Right kidney (tissue), 9 donors: ENCODE measurements around the gene DDX18.
"Not testable (repeated sequence)": the region's sequence is repeated elsewhere in the genome, so short reads cannot be mapped to it uniquely, and the experiment has no call there.

Experiments used
- DNase-seq: peaks from one replicate; pipeline ENCODE4 v3.0.0-alpha.2; 2016
- long read RNA-seq, 8 donors: transcript quantifications; one replicate each; lab custom pipeline, GENCODE V29; 2026

Gene DDX18
- long read RNA-seq, donor 1, transcript DDX18-201 (14 exons, 3,796 nt), result major isoform, 7 of 58 reads
- long read RNA-seq, donor 1, partial matches to known transcripts, result 51 of 58 reads
- long read RNA-seq, donor 1, other reads (novel, unspliced or antisense), result 0 of 58 reads
- long read RNA-seq, donor 2, partial matches to known transcripts, result 31 of 33 reads
- long read RNA-seq, donor 2, other reads (novel, unspliced or antisense), result 0 of 33 reads
- long read RNA-seq, donor 3, partial matches to known transcripts, result 15 of 16 reads
- long read RNA-seq, donor 3, other reads (novel, unspliced or antisense), result 0 of 16 reads
- long read RNA-seq, donor 4, partial matches to known transcripts, result 80 of 82 reads
- long read RNA-seq, donor 4, other reads (novel, unspliced or antisense), result 0 of 82 reads
- long read RNA-seq, donor 5, transcript DDX18-201 (14 exons, 3,796 nt), result major isoform, 11 of 64 reads
- long read RNA-seq, donor 5, partial matches to known transcripts, result 53 of 64 reads
- long read RNA-seq, donor 5, other reads (novel, unspliced or antisense), result 0 of 64 reads
- long read RNA-seq, donor 6, partial matches to known transcripts, result 37 of 37 reads
- long read RNA-seq, donor 6, other reads (novel, unspliced or antisense), result 0 of 37 reads
- long read RNA-seq, donor 7, transcript DDX18-201 (14 exons, 3,796 nt), result major isoform, 6 of 87 reads
- long read RNA-seq, donor 7, partial matches to known transcripts, result 81 of 87 reads
- long read RNA-seq, donor 7, other reads (novel, unspliced or antisense), result 0 of 87 reads
- long read RNA-seq, donor 8, partial matches to known transcripts, result 38 of 42 reads
- long read RNA-seq, donor 8, other reads (novel, unspliced or antisense), result 0 of 42 reads

DNA sequence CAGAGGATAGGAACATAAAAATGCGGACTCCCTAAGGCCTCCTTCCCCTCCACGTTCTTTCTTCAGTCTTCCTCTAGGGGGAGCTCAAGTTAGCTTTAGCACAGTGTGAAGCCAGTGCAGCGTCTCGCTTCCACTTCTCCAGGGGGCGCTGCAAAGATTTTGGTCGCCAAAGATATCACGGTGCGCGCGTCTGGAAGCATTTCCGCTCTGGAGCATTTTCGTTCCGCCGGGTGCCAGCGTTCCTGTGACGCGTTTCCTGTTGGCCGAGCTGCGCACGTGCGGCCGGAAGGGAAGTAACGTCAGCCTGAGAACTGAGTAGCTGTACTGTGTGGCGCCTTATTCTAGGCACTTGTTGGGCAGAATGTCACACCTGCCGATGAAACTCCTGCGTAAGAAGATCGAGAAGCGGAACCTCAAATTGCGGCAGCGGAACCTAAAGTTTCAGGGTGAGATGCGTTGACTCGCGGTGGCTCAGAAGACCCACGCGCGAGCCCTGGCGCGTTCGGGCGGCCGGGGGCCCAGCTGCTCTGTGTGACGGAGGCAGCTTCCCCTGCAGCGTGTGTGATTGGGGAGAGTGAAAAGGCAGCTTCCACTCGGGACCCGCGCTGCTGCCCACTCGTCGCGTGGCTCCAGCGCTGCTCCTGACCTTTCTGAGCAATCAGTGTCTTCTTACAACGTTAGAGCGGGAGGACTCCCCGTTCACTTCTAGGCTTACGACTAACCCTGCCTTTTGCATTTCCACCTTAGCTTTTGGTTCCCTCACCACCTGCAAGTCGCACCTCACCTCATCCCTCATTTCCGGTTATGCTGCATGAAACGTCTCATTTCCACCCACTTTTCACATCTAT, at the start of gene DDX18:
TSS of gene DDX18 (plus strand) at position 275 of the 848 bp plus-strand sequence. CDS start at position 362, 87 bp downstream.
- DNase-seq, result peak; percentile 83

- no peak for DNase-seq
Measured at GRCh38 chr2:117770730-117771129, 43.8 kb upstream of the DDX18 start.

DNA sequence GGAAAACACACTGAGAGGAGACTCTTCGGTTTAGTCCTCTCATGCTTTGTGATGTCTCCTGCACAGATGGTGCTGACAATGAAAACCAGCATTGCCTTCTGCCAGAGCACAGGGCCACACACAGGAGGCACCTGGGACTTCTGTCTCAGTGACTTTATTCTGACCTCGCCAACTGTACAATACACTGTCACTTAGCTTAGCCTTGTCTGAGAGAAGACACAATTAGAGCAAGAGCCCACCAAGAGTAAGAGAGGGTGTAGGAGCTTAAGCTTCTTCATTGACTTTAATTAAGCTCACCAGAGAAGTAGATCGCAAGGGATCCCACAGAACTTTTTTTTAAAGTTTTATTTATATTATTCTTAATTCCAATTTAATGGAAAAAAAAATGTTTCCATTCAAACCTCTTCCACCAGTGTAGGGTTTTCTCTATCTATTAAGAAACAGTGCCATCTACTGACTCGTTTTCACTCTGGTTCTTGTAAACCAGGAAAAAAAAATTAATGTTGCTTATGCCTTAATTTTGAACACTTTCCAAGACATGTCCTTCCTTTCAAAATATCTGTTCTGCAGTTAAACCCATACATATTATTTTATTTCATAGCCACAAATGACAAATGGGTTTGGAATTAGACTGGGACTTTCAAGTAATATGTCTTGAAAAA, 42.4 kb upstream of the DDX18 start:
- DNase-seq, result peak; percentile 21

DNA sequence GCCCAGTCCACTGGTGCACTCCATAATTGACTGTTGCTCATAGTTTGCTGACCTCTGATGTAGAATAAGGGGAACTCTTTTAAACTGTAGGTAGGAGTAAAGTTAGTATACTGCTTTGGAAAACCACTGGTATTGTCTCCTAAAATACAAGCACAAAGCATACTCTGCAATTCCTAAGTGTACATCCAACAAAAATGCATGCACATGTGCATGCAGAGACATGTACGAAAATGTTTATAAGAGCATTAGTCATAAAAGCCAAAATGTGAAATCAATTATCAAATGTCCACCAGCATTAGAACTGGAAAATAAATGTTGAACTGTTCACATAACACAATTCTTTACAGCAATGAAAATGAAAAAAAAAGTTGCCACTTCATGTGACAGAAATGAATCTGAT, 39.8 kb upstream of the DDX18 start:
- no peak for DNase-seq

DNA sequence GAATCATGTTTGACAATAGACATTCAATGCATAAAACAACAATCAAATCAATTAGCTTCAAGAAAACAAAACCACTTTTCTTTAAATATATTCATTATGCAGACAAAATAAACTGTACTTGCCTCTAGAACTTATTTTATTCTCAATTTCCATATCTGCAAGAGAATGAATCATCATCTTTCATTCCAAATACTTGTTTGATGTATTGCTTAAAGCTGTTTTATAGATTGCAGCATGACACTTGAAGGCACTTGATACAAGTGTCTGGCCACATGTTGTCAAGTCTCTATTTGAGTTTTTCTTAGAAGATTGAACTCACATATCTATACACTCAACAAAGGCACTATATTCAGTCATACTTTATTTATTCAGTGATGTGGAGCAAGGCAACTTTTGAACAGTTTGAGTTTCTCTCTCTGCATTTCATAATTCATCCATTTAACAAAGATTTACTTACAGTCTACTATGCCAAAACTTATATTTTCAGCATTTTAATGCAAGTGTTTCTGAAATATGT, 38.7 kb upstream of the DDX18 start:
- no peak for DNase-seq

- no peak for DNase-seq
Measured at GRCh38 chr2:117776888-117777287, 37.6 kb upstream of the DDX18 start.

- peak; percentile 6 for DNase-seq
Measured at GRCh38 chr2:117785740-117786139, 28.8 kb upstream of the DDX18 start.

DNA sequence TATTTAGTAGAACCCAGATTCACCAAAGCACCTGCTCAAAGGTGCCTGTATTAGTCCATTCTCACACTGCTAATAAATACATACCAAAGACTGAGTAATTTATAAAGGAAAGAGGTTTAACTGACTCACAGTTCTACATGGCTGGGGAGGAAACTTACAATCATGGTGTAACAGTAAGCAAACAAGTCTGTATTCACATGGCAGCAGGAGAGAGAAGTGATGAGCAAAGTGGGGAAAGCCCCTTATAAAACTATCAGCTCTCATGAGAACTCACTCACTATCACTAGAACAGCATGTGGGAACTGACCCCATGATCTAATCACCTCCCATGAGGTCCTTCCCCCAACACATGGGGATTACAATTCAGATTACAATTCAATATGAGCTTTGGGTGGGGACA, 28.0 kb upstream of the DDX18 start:
- DNase-seq, result no peak

DNA sequence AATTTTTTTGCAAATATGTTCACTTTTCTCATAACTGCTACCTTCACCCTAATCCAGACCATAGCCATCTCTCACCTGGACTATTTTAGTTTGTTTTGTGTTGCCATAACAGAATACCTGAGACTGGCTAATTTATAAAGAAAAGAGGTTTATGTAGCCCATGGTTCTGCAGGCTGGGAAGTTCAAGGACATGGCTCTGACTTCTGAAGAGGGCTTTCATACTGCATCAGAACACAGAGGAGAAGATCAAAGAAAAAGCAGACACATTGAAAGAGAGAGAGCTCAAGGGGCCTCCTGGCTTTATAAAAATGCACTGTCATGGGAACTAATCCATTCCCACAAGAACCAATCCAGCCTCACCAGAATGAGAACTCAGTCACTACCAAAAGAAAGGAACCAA, 25.0 kb upstream of the DDX18 start:
- no peak for DNase-seq

DNA sequence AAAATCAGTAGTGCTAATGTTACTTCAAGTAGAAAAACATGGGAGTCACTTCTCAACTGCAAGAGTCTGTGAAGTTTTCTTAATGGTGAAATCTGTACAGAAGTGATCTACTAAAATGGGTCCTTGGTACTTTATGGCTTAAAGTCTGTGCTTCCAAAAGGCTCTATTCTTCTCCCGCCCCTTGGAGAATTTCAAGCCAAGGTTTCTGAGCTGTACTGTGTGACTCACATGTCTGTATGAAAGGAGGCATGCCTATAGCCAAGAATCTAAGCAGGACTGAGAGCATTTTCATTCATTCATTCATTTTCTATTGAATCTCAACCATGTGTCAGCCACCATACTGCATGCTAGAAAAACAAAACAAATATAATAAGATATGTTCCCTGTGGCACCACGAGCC, 19.8 kb upstream of the DDX18 start:
- no peak for DNase-seq

DNA sequence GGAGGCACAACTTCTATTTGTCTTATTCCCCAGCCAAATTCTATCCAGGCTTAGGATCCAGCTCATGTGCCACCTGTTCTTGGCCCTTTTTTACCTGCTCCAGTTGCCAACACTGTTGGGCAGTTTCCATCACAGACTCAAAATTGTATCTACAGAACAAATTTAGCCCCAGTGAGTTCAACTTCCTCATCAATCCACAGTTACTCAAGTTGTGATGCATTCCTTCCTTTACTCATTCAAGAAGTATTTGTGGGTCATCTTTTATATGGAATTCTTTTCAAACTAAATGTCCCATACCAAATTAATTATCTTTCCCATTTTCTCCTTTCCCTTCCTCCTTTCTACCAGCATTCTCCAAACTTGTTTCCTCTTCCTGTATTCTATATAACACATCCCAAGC, 12.7 kb upstream of the DDX18 start:
- DNase-seq, result no peak

DNA sequence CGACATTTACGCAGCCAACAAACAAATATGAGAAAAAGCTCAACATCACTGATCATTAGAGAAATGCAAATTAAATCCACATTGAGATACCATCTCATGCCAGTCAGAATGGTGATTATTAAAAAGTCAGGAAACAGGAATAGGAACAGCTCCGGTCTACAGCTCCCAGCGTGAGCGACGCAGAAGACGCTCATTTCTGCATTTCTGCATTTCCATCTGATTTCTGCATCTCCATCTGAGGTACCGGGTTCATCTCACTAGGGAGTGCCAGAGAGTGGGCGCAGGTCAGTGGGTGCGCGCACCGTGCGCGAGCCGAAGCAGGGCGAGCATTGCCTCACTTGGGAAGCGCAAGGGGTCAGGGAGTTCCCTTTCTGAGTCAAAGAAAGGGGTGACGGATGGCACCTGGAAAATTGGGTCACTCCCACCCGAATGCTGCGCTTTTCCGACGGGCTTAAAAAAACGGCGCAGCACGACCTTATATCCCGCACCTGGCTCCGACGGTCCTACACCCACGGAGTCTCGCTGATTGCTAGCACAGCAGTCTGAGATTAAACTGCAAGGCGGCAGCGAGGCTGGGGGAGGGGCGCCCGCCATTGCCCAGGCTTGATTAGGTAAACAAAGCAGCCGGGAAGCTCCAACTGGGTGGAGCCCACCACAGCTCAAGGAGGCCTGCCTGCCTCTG, 10.7 kb upstream of the DDX18 start:
- DNase-seq, result not testable (repeated sequence)

- no peak for DNase-seq
Measured at GRCh38 chr2:117812443-117812842, 2.0 kb upstream of the DDX18 start.

- no peak for DNase-seq
Measured at GRCh38 chr2:117815946-117816345, 1.5 kb downstream of the DDX18 start.

DNA sequence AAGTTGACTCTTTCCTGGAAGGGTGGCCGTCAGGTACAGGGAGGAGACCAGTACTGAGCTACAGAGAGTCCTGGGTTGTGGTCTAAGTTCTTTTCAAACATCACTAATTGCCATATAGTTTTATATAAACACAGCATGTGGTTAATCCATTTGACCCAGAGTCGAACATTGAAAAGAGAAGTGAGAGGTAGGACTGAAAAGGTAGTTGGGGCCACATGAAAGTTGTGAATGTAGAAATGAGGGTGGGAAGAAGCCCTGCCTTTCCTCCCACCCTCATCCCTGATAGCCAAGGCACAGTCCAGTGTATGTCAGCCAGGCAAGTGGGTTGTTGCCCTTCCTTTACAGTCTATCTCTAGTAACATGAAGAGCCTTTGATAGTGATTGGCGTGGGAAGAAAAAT, 4.4 kb downstream of the DDX18 start:
- DNase-seq, result no peak

DNA sequence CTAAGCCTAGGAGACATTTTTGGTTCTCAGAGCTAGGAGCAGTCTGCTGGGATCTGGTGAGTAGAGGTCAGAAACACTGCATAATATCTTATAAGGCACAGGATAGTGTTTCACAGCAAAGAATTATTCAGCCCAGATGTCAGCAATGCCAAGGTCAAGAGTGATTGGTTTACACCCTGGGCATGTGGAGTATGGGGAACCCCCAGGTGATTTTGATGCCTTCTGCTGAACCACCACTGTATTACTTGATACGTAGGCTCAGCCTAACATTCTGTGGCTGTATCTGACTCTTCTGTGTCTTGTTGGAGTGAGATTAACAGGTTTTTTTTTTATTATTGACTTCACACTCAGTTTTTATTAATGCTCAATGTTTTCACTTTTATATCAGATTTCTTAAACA, 6.0 kb downstream of the DDX18 start:
- no peak for DNase-seq

- DNase-seq, result no peak
Measured at GRCh38 chr2:117825437-117825836, 10.9 kb downstream of the DDX18 start.

GRCh38 chr2:117827464-117827863, 13.0 kb downstream of the DDX18 start:
- DNase-seq, result not testable (repeated sequence)

GRCh38 chr2:117828870-117829269, 14.4 kb downstream of the DDX18 start:
- DNase-seq, result no peak

DNA sequence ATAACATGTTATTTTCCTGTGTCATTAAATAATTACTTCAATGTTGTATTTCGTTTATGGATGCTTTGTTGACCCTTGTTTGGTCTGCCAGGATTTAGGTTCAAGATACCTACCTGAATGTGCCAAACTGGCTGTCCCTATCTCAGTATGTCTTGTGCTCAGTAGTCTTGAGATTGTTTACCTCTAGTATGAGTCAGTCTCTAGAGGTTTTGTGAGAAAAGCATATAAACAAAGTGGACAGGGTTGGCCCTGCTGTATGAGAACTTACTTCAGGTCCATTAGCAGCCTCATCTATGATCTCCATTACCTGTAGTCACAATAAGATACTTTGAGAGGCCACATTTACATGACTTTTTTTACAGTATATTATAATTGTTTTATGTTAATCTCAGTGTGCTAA, 17.8 kb downstream of the DDX18 start:
- DNase-seq, result no peak
